CD14-positive monocyte (primary cell): ENCODE results near the gene TBC1D19. TPM values are rescaled to one million over a fixed set of nuclear protein-coding genes. Genes with fewer than 3 reads are reported as not detected.

Source experiments
- DNase-seq, 3 donors: peaks; one replicate each; pipeline ENCODE4 v3.0.0-alpha.2; 2011 to 2022
- H2AFZ ChIP-seq: 2 replicates; pipeline ENCODE4 v1.6.0; 2012; ENCODE audit warnings: mild to moderate bottlenecking, low read depth, low read length, inconsistent platforms; ENCODE audit not compliant: insufficient read depth, poor library complexity, severe bottlenecking
- H3K27ac ChIP-seq, 2 donors: 1 replicate in 1 of 2; 2 replicates in 1 of 2; pipeline ENCODE4 v1.5.1; 2012 to 2013; ENCODE audit warnings: low read length in 2 of 2, control low read depth in 1 of 2, inconsistent platforms in 1 of 2, low read depth in 1 of 2, mild to moderate bottlenecking in 1 of 2
- H3K27me3 ChIP-seq, 2 donors: one replicate each; pipeline versions ENCODE4 v1.6.0 to v1.6.1; 2011 to 2013; ENCODE audit warnings: low read length in 2 of 2; ENCODE audit not compliant: control insufficient read depth in 2 of 2, insufficient read depth in 2 of 2
- H3K36me3 ChIP-seq, 2 donors: replicated peaks in 1 of 2; 1 replicate in 1 of 2; 2 replicates in 1 of 2; pipeline versions ENCODE4 v1.5.1 to v1.6.1; 2012 to 2013; ENCODE audit warnings: low read length in 2 of 2, control low read depth in 1 of 2, inconsistent platforms in 1 of 2, mild to moderate bottlenecking in 1 of 2; ENCODE audit not compliant: insufficient read depth in 2 of 2, control insufficient read depth in 1 of 2
- H3K4me1 ChIP-seq, 2 donors: 1 replicate in 1 of 2; 2 replicates in 1 of 2; pipeline versions ENCODE4 v1.5.1 to v1.6.1; 2012 to 2013; ENCODE audit warnings: low read length in 2 of 2, control low read depth in 1 of 2, inconsistent platforms in 1 of 2, mild to moderate bottlenecking in 1 of 2, moderate library complexity in 1 of 2; ENCODE audit not compliant: insufficient read depth in 2 of 2, control insufficient read depth in 1 of 2
- H3K4me2 ChIP-seq: replicated peaks from 2 replicates; pipeline ENCODE3; 2012; ENCODE audit warnings: low read length, moderate library complexity, mild to moderate bottlenecking; ENCODE audit not compliant: poor library complexity, severe bottlenecking; ENCODE audit errors: extremely low read depth
- H3K4me3 ChIP-seq, 3 experiments: fragments of 200-600 bp in 1 of 3; sonication (generic) in 1 of 3; replicated peaks in 1 of 3; 1 replicate in 2 of 3; 2 replicates in 1 of 3; pipeline ENCODE4 v1.5.1; 2011 to 2013; ENCODE audit warnings: low read length in 3 of 3, mild to moderate bottlenecking in 3 of 3, control low read depth in 2 of 3, low read depth in 2 of 3, inconsistent platforms in 1 of 3, moderate library complexity in 1 of 3
- H3K79me2 ChIP-seq: 2 replicates; pipeline ENCODE4 v1.6.0; 2012; ENCODE audit warnings: mild to moderate bottlenecking, control low read depth, inconsistent platforms, low read length, moderate library complexity; ENCODE audit not compliant: insufficient read depth
- H3K9ac ChIP-seq: 2 replicates; pipeline ENCODE4 v1.6.0; 2017; ENCODE audit warnings: low read length, mild to moderate bottlenecking; ENCODE audit not compliant: insufficient read depth, poor library complexity, severe bottlenecking
- H3K9me3 ChIP-seq, 2 donors: replicated peaks in 1 of 2; 1 replicate in 1 of 2; 2 replicates in 1 of 2; pipeline versions ENCODE4 v1.5.1 to v1.6.1; 2012 to 2013; ENCODE audit warnings: low read length in 2 of 2, control low read depth in 1 of 2; ENCODE audit not compliant: control insufficient read depth in 1 of 2, insufficient read depth in 1 of 2
- H4K20me1 ChIP-seq: 2 replicates; pipeline ENCODE4 v1.6.0; 2012; ENCODE audit warnings: mild to moderate bottlenecking, low read length, control low read depth, moderate library complexity; ENCODE audit not compliant: insufficient read depth
- H3K27ac Mint-ChIP-seq, 7 donors: one replicate each; pipeline ENCODE4 v1.8.0; 2020; ENCODE audit warnings: mild to moderate bottlenecking in 7 of 7, mixed read lengths in 7 of 7, moderate library complexity in 6 of 7, inconsistent platforms in 2 of 7
- H3K27me3 Mint-ChIP-seq, 3 donors: one replicate each; pipeline ENCODE4 v1.8.0; 2021 to 2022; ENCODE audit warnings: low read depth in 3 of 3, mild to moderate bottlenecking in 3 of 3, mixed read lengths in 3 of 3, moderate library complexity in 3 of 3, inconsistent platforms in 1 of 3
- H3K36me3 Mint-ChIP-seq, 2 donors: one replicate each; pipeline ENCODE4 v1.8.0; 2020; ENCODE audit warnings: mixed read lengths in 2 of 2, inconsistent platforms in 1 of 2, mild to moderate bottlenecking in 1 of 2
- H3K4me1 Mint-ChIP-seq: one replicate; pipeline ENCODE4 v1.8.0; 2020; ENCODE audit warnings: mild to moderate bottlenecking, mixed read lengths
- H3K4me3 Mint-ChIP-seq, 2 donors: one replicate each; pipeline ENCODE4 v1.8.0; 2020; ENCODE audit warnings: mild to moderate bottlenecking in 2 of 2, mixed read lengths in 2 of 2, moderate library complexity in 1 of 2
- H3K9me3 Mint-ChIP-seq, 7 donors: one replicate each; pipeline ENCODE4 v1.8.0; 2020 to 2022; ENCODE audit warnings: mixed read lengths in 7 of 7, mild to moderate bottlenecking in 6 of 7, moderate library complexity in 6 of 7, inconsistent platforms in 2 of 7
- WGBS: methylation state at CpG from one replicate; pipeline ENCODE4 v1.1.5; 2013; ENCODE audit warnings: missing lambda C conversion rate; ENCODE audit not compliant: insufficient coverage; 5-methylcytosine and 5-hydroxymethylcytosine counted together
- intact Hi-C, 2 donors: fragments of 100-400 bp; cut with micrococcal nuclease; formaldehyde crosslinking; loops; one replicate each; pipeline versions ENCODE4 v1.15.0 to v1.15.1; 2023
- polyA plus RNA-seq, 3 donors: library from polyadenylated mRNA; depleted of rRNA in 1 of 3; unstranded in 2 of 3; stranded (reverse) in 1 of 3; fragments of 300-500 nt in 2 of 3; fragments of >200 nt in 1 of 3; fragmentation: Illumina TruSeq in 2 of 3; gene quantifications; 1 replicate in 2 of 3; 2 replicates in 1 of 3; pipeline ENCODE4 v1.2.3, GENCODE V29; 2012 to 2021
- TF ChIP-seq, protein P1 (sequence below): fragments of 200-600 bp; IDR thresholded peaks from one replicate; pipeline ENCODE4 v1.8.0; 2022; ENCODE audit warnings: antibody characterized with exemption, mild to moderate bottlenecking

TBC1D19 gene
- polyA plus RNA-seq, 3 donors = 0.19 to 0.84 (median 0.33) TPM

DNA sequence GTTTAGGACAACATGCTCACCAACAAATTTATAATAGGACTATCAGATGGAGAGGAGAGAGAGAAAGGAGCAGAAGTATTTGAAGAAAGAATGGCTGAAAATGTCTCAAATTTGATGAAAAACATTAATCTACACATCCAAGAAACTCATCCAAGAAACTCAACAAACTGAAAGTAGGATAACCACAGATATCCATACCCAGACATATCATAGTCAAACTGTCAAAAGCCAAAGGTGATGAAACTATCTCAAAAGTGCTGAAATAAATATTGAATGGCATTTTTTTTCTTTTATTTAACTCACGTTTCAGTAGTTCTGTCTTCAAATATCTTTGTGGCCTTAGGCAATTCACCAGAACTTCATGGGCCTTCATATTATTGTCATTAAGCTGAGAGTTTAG, 116.2 kb downstream of the TBC1D19 start:
- no peaks in the 10 kb centered on the region for H3K36me3 ChIP-seq
- no peaks in the 10 kb centered on the region for H4K20me1 ChIP-seq
- Mint-ChIP-seq H3K4me3 (no peak overlapping the region), H3K36me3 (no peaks in the 10 kb centered on the region), H3K27ac (no peak overlapping the region), H3K27me3 (peaks cover 0 to 3% (median 0%) of the 10 kb centered on the region in 3 donors), H3K4me1 (no peaks in the 10 kb centered on the region), H3K9me3 (peaks cover 7 to 16% (median 10%) of the 10 kb centered on the region in 7 donors)
- no peak overlapping the region for H3K4me2 ChIP-seq
- H3K4me3 ChIP-seq = no peak overlapping the region
- WGBS = no CpG with 5 or more reads among the region's 1 CpG
- TF ChIP-seq, protein P1, sequence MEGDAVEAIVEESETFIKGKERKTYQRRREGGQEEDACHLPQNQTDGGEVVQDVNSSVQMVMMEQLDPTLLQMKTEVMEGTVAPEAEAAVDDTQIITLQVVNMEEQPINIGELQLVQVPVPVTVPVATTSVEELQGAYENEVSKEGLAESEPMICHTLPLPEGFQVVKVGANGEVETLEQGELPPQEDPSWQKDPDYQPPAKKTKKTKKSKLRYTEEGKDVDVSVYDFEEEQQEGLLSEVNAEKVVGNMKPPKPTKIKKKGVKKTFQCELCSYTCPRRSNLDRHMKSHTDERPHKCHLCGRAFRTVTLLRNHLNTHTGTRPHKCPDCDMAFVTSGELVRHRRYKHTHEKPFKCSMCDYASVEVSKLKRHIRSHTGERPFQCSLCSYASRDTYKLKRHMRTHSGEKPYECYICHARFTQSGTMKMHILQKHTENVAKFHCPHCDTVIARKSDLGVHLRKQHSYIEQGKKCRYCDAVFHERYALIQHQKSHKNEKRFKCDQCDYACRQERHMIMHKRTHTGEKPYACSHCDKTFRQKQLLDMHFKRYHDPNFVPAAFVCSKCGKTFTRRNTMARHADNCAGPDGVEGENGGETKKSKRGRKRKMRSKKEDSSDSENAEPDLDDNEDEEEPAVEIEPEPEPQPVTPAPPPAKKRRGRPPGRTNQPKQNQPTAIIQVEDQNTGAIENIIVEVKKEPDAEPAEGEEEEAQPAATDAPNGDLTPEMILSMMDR = no peak
- no peaks in the 10 kb centered on the region for H3K79me2 ChIP-seq
- no peak overlapping the region for H3K27ac ChIP-seq
- no peak overlapping the region for H2AFZ ChIP-seq
- no peaks in the 10 kb centered on the region for H3K9me3 ChIP-seq
- H3K27me3 ChIP-seq = no peaks in the 10 kb centered on the region
- H3K9ac ChIP-seq = no peak overlapping the region
- H3K4me1 ChIP-seq = no peaks in the 10 kb centered on the region
- DNase-seq = no peak
- intact Hi-C loops = no loop called here

GRCh38 chr4:26701095-26701494, 117.2 kb downstream of the TBC1D19 start:
- Histone ChIP-seq H3K4me1 (no peaks in the 10 kb centered on the region), H3K27me3 (no peaks in the 10 kb centered on the region), H3K9me3 (no peaks in the 10 kb centered on the region), H3K36me3 (no peaks in the 10 kb centered on the region), H4K20me1 (no peaks in the 10 kb centered on the region), H3K27ac (no peak overlapping the region), H2AFZ (no peak overlapping the region), H3K9ac (no peak overlapping the region), H3K4me2 (no peak overlapping the region), H3K4me3 (no peak overlapping the region), H3K79me2 (no peaks in the 10 kb centered on the region)
- Mint-ChIP-seq H3K36me3 (no peaks in the 10 kb centered on the region), H3K4me1 (no peaks in the 10 kb centered on the region), H3K9me3 (peaks cover 4 to 11% (median 10%) of the 10 kb centered on the region in 7 donors), H3K27me3 (peaks cover 0 to 3% (median 0%) of the 10 kb centered on the region in 3 donors), H3K4me3 (no peak overlapping the region), H3K27ac (no peak overlapping the region)
- DNase-seq = no peak
- intact Hi-C loops = no loop called here
- WGBS = no CpG with 5 or more reads among the region's 2 CpGs
- TF ChIP-seq, protein P1 = no peak
